Fibroblast of villous mesenchyme (primary cell): ENCODE measurements around the gene PCSK7. TPM values are rescaled to one million over a fixed set of nuclear protein-coding genes. Genes with fewer than 3 reads are reported as not detected.

Experiments
- DNase-seq: peaks from one replicate; pipeline ENCODE4 v3.0.0-alpha.2; 2010; ENCODE audit warnings: low read depth
- H3K4me3 ChIP-seq: 2 replicates; pipeline ENCODE4 v1.5.1; 2011; ENCODE audit warnings: low read depth, mild to moderate bottlenecking, low read length
- CTCF ChIP-seq: IDR thresholded peaks from 2 replicates; pipeline ENCODE4 v1.5.1; 2012; ENCODE audit warnings: low read depth, mild to moderate bottlenecking, low read length; ENCODE audit not compliant: insufficient read depth
- total RNA-seq: library from RNA; depleted of rRNA; stranded (reverse); fragments of >200 nt; gene quantifications from 2 replicates; pipeline ENCODE4 v1.2.3, GENCODE V29; 2012

Gene PCSK7
- total RNA-seq, 1 donor: 60.0 TPM

DNA sequence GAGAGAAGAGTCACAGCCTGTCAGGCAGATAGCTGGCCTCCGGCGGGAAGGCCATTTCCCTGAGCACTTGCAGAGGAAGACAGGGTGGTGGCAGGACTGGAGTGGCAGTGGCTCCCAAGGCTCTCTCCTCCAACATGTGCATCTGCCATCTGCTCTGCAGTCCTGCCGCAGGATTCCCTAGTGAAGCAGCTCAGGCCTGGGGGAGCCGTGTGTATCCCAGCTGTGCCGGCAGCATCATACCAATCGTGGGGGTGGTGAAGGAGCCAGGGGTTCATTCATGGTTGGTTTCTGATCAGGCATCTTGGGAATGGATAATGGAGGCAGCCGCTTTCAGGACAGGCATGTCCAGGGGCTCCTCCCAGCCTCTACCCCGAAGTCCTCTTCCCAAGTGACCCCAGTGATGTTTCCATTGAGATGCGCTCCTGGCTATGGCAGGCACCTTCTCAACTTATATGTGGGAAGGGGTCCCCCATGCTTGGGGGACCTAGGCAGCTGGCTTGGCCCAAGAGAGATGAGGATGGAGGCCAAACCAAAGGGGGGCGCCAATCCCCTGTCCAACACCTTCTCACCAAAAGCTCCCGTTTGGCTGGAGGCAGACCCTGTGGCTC is 26.6 kb downstream of the PCSK7 start:
- no peak for DNase-seq
- TF ChIP-seq CTCF: no peak
- H3K4me3 ChIP-seq: no peak overlapping the region

DNA sequence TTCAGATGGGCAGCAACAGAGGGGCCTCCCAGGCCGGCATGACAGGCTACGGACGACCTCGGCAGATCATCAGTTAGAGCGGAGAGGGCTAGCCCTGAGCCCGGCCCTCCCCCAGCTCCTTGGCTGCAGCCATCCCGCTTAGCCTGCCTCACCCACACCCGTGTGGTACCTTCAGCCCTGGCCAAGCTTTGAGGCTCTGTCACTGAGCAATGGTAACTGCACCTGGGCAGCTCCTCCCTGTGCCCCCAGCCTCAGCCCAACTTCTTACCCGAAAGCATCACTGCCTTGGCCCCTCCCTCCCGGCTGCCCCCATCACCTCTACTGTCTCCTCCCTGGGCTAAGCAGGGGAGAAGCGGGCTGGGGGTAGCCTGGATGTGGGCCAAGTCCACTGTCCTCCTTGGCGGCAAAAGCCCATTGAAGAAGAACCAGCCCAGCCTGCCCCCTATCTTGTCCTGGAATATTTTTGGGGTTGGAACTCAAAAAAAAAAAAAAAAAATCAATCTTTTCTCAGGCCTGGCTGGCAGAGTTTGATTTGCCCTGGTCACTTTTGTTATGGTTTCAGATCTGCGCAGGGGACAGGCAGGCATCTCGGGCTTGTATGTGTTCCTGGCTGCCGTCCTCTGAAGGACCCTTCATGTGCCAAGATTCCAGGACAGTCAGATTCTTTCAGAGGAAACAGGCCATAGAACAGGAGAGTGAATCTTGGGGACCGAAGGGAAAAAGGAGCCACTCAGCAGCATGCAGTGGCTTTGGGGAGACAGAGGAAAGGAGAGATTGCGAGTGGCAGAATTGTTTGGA is 27.4 kb downstream of the PCSK7 start:
- no peak for DNase-seq
- H3K4me3 ChIP-seq: no peak overlapping the region
- TF ChIP-seq CTCF: no peak

- TF ChIP-seq CTCF: no peak
- no peak for DNase-seq
- H3K4me3 ChIP-seq: no peak overlapping the region
Measured at GRCh38 chr11:117203069-117203407, 28.8 kb downstream of the PCSK7 start.

DNA sequence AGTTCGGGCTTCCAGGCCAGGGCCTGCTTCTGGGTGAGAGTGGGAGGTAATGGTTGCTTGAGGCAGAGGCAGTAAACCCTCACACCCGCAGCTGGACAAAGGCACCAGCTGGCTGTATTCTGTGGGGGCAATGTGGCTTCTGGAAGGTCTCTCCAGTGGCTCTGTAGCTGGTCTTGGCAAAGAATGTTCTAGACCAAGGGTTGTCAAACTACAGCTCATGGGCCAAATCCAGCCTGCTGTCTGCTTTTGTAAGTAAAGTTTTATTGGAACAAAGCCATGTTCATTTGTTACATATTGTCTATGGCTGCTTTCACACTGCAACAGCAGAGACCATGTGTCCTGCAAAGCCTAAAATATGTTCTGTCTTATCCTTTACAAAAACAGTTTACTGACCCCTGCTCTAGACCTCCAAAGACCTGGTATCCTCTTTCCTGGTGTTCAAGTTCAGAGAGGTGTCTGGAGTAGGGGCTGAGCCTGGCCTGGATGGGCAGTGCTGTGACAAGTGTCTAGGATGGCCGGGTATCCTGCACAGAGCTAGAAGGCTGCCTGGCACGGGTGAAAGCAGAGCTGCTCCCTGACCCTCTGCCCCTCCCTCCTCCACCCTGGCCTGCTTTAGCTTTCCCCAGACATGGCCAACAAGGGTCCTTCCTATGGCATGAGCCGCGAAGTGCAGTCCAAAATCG is 29.3 kb downstream of the PCSK7 start:
- no peak for TF ChIP-seq CTCF
- H3K4me3 ChIP-seq: peak overlapping the region; percentile 66
- DNase-seq: no peak

- TF ChIP-seq CTCF: no peak
- H3K4me3 ChIP-seq: peak overlapping the region; percentile 66
- DNase-seq: no peak
Measured at GRCh38 chr11:117201658-117202305, 30.1 kb downstream of the PCSK7 start.

DNA sequence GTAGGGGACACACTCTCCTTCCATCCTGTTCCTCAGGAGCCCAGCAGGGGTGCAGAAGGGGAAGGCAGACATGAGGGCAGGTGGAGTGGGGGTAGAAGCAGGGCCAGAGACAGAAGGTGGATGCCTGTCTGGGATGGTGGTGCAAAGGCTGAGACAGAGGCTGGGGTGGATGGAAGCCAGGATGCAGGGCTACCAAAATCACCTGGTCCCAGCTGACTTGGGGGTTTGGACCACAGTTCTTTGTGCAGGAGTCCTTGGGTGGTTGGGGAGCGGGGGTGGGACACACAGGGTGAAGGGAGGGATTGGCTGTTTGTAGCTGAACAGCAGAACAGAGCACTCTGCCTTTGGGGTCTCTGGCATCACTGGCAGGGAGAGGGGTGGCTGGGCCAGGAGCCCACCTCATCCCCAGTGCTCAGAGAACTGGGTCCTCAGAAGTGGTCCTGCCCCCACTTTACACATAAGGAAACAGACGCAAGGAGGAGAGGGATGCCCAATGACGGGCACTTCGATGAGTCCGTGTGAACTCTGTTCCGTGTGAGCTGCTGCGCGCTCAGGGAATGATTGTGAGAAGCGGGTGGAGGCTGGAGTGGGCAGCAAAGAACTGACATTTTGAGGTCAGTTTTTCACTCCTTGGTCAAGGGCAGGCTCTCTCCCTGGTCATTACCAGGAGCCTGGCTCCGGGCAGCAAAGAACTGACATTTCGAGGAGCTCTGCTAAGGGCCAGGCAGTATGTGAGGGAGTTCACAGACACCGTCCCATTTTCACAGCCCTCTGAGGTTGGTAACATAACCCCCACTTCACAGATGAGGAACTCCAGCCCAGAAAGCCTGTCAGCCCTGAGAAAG is 30.8 kb downstream of the PCSK7 start:
- no peak for DNase-seq
- no peak for TF ChIP-seq CTCF
- peak overlapping the region; percentile 66 for H3K4me3 ChIP-seq
